Panc1 (cell line): ENCODE measurements around the gene MAEA. TPM values are rescaled to one million over a fixed set of nuclear protein-coding genes. Genes with fewer than 3 reads are reported as not detected.

Experiments used
- ATAC-seq: fragments of 200-7000 bp; cut with Tn5 transposase; 2 replicates; pipeline ENCODE4 v1.9.1; 2020; ENCODE audit warnings: mild to moderate bottlenecking, moderate library complexity
- BruUV-seq: library from RNA; stranded (reverse); fragments of 400-500 nt; replicated peaks from 2 replicates; lab custom pipeline; 2021; lab: Mats Ljungman, UMichigan
- CTCF ChIA-PET: fragments of 300-600 bp; sonication (Branson Sonifier 250); formaldehyde crosslinking; loops from one replicate; lab custom pipeline; 2022; ENCODE audit warnings: antibody characterized with exemption; lab: Charles Lee
- POLR2A ChIA-PET: fragments of 300-600 bp; sonication (Branson Sonifier 250); formaldehyde crosslinking; loops from one replicate; lab custom pipeline; 2022; ENCODE audit warnings: antibody characterized with exemption; lab: Charles Lee
- DNase-seq: peaks from one replicate; pipeline ENCODE4 v3.0.0-alpha.2; 2010; ENCODE audit warnings: low read depth, low spot score
- H3K27ac ChIP-seq: 2 replicates; pipeline ENCODE4 v1.5.1; 2011; ENCODE audit warnings: mild to moderate bottlenecking, low read length, inconsistent platforms
- H3K27me3 ChIP-seq: fragments of 200-500 bp; sonication (Bioruptor generic); 2 replicates; pipeline ENCODE4 v1.6.0; 2014; ENCODE audit warnings: low read length, inconsistent platforms; ENCODE audit not compliant: control insufficient read depth, insufficient read depth
- H3K36me3 ChIP-seq: fragments of 200-500 bp; sonication (Bioruptor generic); 2 replicates; pipeline ENCODE4 v1.5.1; 2014; ENCODE audit warnings: inconsistent platforms, mild to moderate bottlenecking, low read length, moderate library complexity; ENCODE audit not compliant: control insufficient read depth, insufficient read depth
- H3K4me1 ChIP-seq: 2 replicates; pipeline ENCODE4 v1.5.1; 2011; ENCODE audit warnings: inconsistent platforms, mild to moderate bottlenecking, low read length, moderate library complexity; ENCODE audit not compliant: control insufficient read depth, insufficient read depth
- H3K4me3 ChIP-seq, 2 experiments: 2 replicates each; pipeline ENCODE4 v1.5.1; 2011 to 2012; ENCODE audit warnings: low read depth in 2 of 2, low read length in 2 of 2, mild to moderate bottlenecking in 2 of 2, inconsistent platforms in 1 of 2, moderate library complexity in 1 of 2
- H3K9me3 ChIP-seq: fragments of 200-500 bp; sonication (Bioruptor generic); 2 replicates; pipeline ENCODE4 v1.5.1; 2014; ENCODE audit warnings: low read depth, mild to moderate bottlenecking, inconsistent platforms, low read length, moderate library complexity; ENCODE audit not compliant: control insufficient read depth, insufficient read depth
- CTCF ChIP-seq: fragments of 450-650 bp; IDR thresholded peaks from 2 replicates; pipeline ENCODE4 v1.5.1; 2017; ENCODE audit warnings: mild to moderate bottlenecking
- POLR2AphosphoS5 ChIP-seq: IDR thresholded peaks from 2 replicates; pipeline ENCODE4 v1.6.1; 2012; ENCODE audit warnings: mild to moderate bottlenecking, low read depth, low read length, moderate library complexity
- REST ChIP-seq, 2 experiments: IDR thresholded peaks; 2 replicates each; pipeline ENCODE4 v1.6.1; 2011 to 2012; ENCODE audit warnings: low read depth in 2 of 2, control low read depth in 1 of 2, low read length in 1 of 2, mild to moderate bottlenecking in 1 of 2, moderate library complexity in 1 of 2; ENCODE audit not compliant: insufficient read depth in 1 of 2
- SIN3A ChIP-seq: IDR thresholded peaks from 2 replicates; pipeline ENCODE4 v1.6.1; 2012; ENCODE audit warnings: low read depth, mild to moderate bottlenecking, low read length, moderate library complexity, borderline replicate concordance; ENCODE audit not compliant: insufficient read depth
- TCF7L2 ChIP-seq: IDR thresholded peaks from 2 replicates; pipeline ENCODE4 v1.6.1; 2011; ENCODE audit warnings: mild to moderate bottlenecking, low read depth, low read length, inconsistent platforms
- in situ Hi-C: cut with HindIII; loops from 2 replicates; pipeline ENCODE4 v1.10.0; 2016; ENCODE audit warnings: low sequenced_read_pairs, low pct_unique_long_range_greater_than_20kb
- intact Hi-C: fragments of 100-400 bp; cut with micrococcal nuclease; formaldehyde crosslinking; loops from one replicate; pipeline ENCODE4 v1.10.0; 2022; ENCODE audit not compliant: unreplicated experiment
- total RNA-seq: library from RNA; stranded (reverse); gene quantifications from one replicate; pipeline ENCODE4 v1.2.1, GENCODE V29; 2021; ENCODE audit not compliant: unreplicated experiment

The MAEA gene
- total RNA-seq, 1 experiment from 2014 or later: 62.3 TPM

GRCh38 chr4:1241936-1242505 is 47.7 kb upstream of the MAEA start:
- no peak for ATAC-seq
- intact Hi-C loops (no loop called here), in situ Hi-C loops (no loop called here)
- no peaks in the 10 kb centered on the region for H3K36me3 ChIP-seq
- H3K27ac ChIP-seq: no peak overlapping the region
- DNase-seq: no peak
- TF ChIP-seq SIN3A: no peak
- no peak for TF ChIP-seq POLR2AphosphoS5
- no peak for TF ChIP-seq CTCF
- TF ChIP-seq REST (IDR thresholded peaks at IDR 0.05; ENCODE audit: insufficient read depth in 1 of 2, low read depth in 2 of 2, low read length in 1 of 2): no peak
- no peak for TF ChIP-seq TCF7L2
- ChIA-PET CTCF (interaction anchor here (0.6 kb wide), 1 partner anchor 82 kb away, joined by 3 read pairs; no protein-coding TSS in a partner anchor), POLR2A (no interaction called here)
- H3K9me3 ChIP-seq: no peaks in the 10 kb centered on the region
- BruUV-seq: no TSS peak
- peaks cover 8% of the 10 kb centered on the region for H3K4me1 ChIP-seq
- H3K27me3 ChIP-seq: no peaks in the 10 kb centered on the region
- H3K4me3 ChIP-seq: no peak overlapping the region

GRCh38 chr4:1242506-1243450 is 46.9 kb upstream of the MAEA start:
- no peaks in the 10 kb centered on the region for H3K9me3 ChIP-seq
- DNase-seq: no peak
- BruUV-seq: no TSS peak
- CTCF ChIA-PET: interaction anchor here (0.6 kb wide), 1 partner anchor 81 kb away, joined by 3 read pairs; no protein-coding TSS in a partner anchor
- POLR2A ChIA-PET: no interaction called here
- peaks cover 11% of the 10 kb centered on the region for H3K4me1 ChIP-seq
- no peak overlapping the region for H3K4me3 ChIP-seq
- intact Hi-C loops (no loop called here), in situ Hi-C loops (no loop called here)
- no peak for ATAC-seq
- no peaks in the 10 kb centered on the region for H3K27me3 ChIP-seq
- TF ChIP-seq TCF7L2 (no peak), CTCF (no peak), REST (IDR thresholded peaks at IDR 0.05; ENCODE audit: insufficient read depth in 1 of 2, low read depth in 2 of 2, low read length in 1 of 2) (no peak), SIN3A (no peak), POLR2AphosphoS5 (no peak)
- peaks cover under 1% of the 10 kb centered on the region; the same call in 1 of the 2 replicates for H3K36me3 ChIP-seq
- H3K27ac ChIP-seq: no peak overlapping the region
